Pancreas (tissue), 10 donors: Measurements from ENCODE around the gene PACS1. TPM values are rescaled to one million over a fixed set of nuclear protein-coding genes. Genes with fewer than 3 reads are reported as not detected.

Experiments
- ATAC-seq, 4 donors: fragments of 200-7000 bp; cut with Tn5 transposase; one replicate each; pipeline versions ENCODE4 v1.8.0 to v1.9.1; 2020; ENCODE audit warnings: mild to moderate bottlenecking in 4 of 4, moderate library complexity in 4 of 4
- DNase-seq, 6 donors: peaks; one replicate each; pipeline ENCODE4 v3.0.0-alpha.2; 2020
- FAIRE-seq: peaks from 2 replicates; lab custom pipeline; 2012; peaks lifted over from hg19 to GRCh38; lab: Jason Lieb, UNC
- H3K27ac ChIP-seq, 4 donors: fragments of 200-600 bp; sonication (generic); 1 replicate in 3 of 4; 2 replicates in 1 of 4; pipeline versions ENCODE4 v1.5.0 to v1.8.0; 2020
- H3K27me3 ChIP-seq, 4 donors: fragments of 200-600 bp; one replicate each; pipeline ENCODE4 v1.8.0; 2021
- H3K36me3 ChIP-seq, 3 donors: fragments of 200-600 bp; sonication (generic) in 1 of 3; one replicate each; pipeline versions ENCODE4 v1.5.0 to v1.8.0; 2020 to 2021
- H3K4me1 ChIP-seq, 3 donors: fragments of 200-600 bp; one replicate each; pipeline ENCODE4 v1.8.0; 2021
- H3K4me3 ChIP-seq, 4 donors: fragments of 200-600 bp; sonication (generic) in 2 of 4; one replicate each; pipeline versions ENCODE4 v1.5.0 to v1.8.0; 2020 to 2021
- H3K9me3 ChIP-seq, 4 donors: fragments of 200-600 bp; one replicate each; pipeline ENCODE4 v1.8.0; 2021
- WGBS, 2 donors: extraction: QIAGEN DNeasy Blood & Tissue Kit; methylation state at CpG; one replicate each; pipeline ENCODE4 v1.1.7; 2013; 5-methylcytosine and 5-hydroxymethylcytosine counted together
- intact Hi-C, 3 donors: fragments of 100-400 bp; cut with DNase I; formaldehyde crosslinking; loops; one replicate each; pipeline versions ENCODE4 v1.11.1 to v1.14.2; 2022
- polyA plus RNA-seq, 2 donors: library from polyadenylated mRNA; stranded (reverse); fragments of 200-250 nt; gene quantifications; one replicate each; pipeline ENCODE4 v1.2.3, GENCODE V29; 2013
- total RNA-seq, 6 donors: library from RNA; stranded (reverse); fragmentation: NEBNext Ultra II Directional in 4 of 6; extraction: Animal tissue kit (Norgen Biotek cat#: 25700) in 4 of 6; gene quantifications; one replicate each; pipeline versions ENCODE4 v1.2.1 to v1.2.4, GENCODE V29; 2021 to 2023
- TF ChIP-seq, protein P1 (sequence below), 4 donors: fragments of 200-600 bp; sonication (generic) in 3 of 4; IDR thresholded peaks; one replicate each; pipeline versions ENCODE4 v1.5.0 to v1.8.0; 2021; ENCODE audit warnings: antibody characterized with exemption in 4 of 4
- donor health status: healthy with polysubstance abuse.
- donor health status: DM: no; HTN: no; CAD: no; lungs with moderate emphysema.
- donor health status: DM: no; HTN: no; CAD: no.
- donor health status: control.
- donor health status: control.
- donor health status: Bipolar disorder and iron deficiency.
- donor health status: DM: yes; HTN: yes; CAD: no.
- donor health status: DM: no; HTN: no; CAD: no.
- donor health status: DM: no; HTN: no; CAD: no.
- donor health status: DM: yes; HTN: yes; CAD: no.

PACS1 gene
- total and polyA plus RNA-seq, 8 donors = 16.9 to 61.0 (median 27.3) TPM

GRCh38 chr11:66277471-66278362, 207.6 kb downstream of the PACS1 start, which contains the start of gene CNIH2:
Gene CNIH2, plus strand, starts transcription at chr11:66278175. Its CDS starts 282 bp downstream, at chr11:66278457.
- FAIRE-seq = no peak
- Histone ChIP-seq H3K4me1 (peaks cover 0 to 5% (median 0%) of the 10 kb centered on the region in 3 donors), H3K9me3 (no peaks in the 10 kb centered on the region), H3K27me3 (no peaks in the 10 kb centered on the region), H3K4me3 (peak within 1 kb of the TSS in 2 of 4 donors; percentile 24 to 35), H3K27ac (no peak within 1 kb of the TSS), H3K36me3 (peaks cover 0 to 26% (median 20%) of the 10 kb centered on the region in 3 donors)
- peak; percentile 8 to 49 (median 26) for ATAC-seq
- TF ChIP-seq, protein P1, sequence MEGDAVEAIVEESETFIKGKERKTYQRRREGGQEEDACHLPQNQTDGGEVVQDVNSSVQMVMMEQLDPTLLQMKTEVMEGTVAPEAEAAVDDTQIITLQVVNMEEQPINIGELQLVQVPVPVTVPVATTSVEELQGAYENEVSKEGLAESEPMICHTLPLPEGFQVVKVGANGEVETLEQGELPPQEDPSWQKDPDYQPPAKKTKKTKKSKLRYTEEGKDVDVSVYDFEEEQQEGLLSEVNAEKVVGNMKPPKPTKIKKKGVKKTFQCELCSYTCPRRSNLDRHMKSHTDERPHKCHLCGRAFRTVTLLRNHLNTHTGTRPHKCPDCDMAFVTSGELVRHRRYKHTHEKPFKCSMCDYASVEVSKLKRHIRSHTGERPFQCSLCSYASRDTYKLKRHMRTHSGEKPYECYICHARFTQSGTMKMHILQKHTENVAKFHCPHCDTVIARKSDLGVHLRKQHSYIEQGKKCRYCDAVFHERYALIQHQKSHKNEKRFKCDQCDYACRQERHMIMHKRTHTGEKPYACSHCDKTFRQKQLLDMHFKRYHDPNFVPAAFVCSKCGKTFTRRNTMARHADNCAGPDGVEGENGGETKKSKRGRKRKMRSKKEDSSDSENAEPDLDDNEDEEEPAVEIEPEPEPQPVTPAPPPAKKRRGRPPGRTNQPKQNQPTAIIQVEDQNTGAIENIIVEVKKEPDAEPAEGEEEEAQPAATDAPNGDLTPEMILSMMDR (IDR thresholded peaks at IDR 0.05) = no peak
- intact Hi-C loops = no loop called here
- 4 to 6% methylated on average over 37 to 84 of the region's 84 CpGs for WGBS, 2 donors
- DNase-seq = peak in 4 of 6 donors; percentile 37 to 81 (median 68)

- no peaks in the 10 kb centered on the region for H3K9me3 ChIP-seq
- WGBS, 2 donors = 5 to 7% methylated on average over 27 to 44 of the region's 45 CpGs
- no peak overlapping the region for H3K27ac ChIP-seq
- intact Hi-C loops = no loop called here
- H3K27me3 ChIP-seq = no peaks in the 10 kb centered on the region
- H3K4me1 ChIP-seq = peaks cover 0 to 5% (median 0%) of the 10 kb centered on the region in 3 donors
- peaks cover 0 to 18% (median 12%) of the 10 kb centered on the region in 3 donors for H3K36me3 ChIP-seq
- FAIRE-seq (no peak), ATAC-seq (no peak), DNase-seq (peak in 1 of 6 donors; percentile 65)
- TF ChIP-seq, protein P1 (IDR thresholded peaks at IDR 0.05) = no peak
- H3K4me3 ChIP-seq = peak overlapping the region in 2 of 4 donors; percentile 10 to 24
These were observed 208.5 kb downstream of the PACS1 start for GRCh38 chr11:66278363-66279091.

DNA sequence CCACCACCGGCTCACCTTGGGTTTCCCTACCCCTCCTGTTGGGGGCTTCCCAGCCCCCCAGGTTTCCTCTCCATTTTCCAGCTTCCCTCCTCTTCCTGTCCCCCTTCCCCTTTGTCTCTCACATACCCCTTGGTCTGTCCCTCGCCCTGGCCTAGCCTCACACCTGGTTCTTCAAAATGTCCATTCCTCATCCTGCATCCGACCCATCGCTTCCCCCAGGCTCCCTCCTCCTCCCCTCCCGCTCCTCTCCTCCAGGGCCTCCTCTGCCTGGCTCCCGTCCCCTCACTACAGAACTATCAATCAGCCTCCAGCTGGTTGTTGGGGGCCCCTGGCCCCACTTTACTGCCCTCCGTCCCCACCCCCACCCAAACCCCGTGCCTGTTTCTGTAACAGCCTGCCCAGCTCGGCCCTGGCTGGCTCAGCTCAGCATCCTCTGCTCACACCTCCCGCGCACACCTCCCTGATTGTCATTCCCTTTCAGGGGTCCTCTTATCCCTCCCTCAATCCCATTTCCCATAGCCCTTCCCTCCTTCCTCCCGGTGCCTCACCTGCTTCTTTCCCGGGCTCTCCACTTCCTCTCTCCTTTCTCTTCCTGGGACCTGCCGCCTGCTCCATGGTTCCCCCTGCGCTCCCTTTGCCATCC, 209.1 kb downstream of the PACS1 start:
- Histone ChIP-seq H3K4me3 (no peak overlapping the region), H3K36me3 (peaks cover 0 to 11% (median 9%) of the 10 kb centered on the region in 3 donors), H3K27ac (no peak overlapping the region), H3K9me3 (no peaks in the 10 kb centered on the region), H3K27me3 (no peaks in the 10 kb centered on the region), H3K4me1 (peaks cover 0 to 5% (median 0%) of the 10 kb centered on the region in 3 donors)
- WGBS, 2 donors = 71 to 73% methylated on average over 15 of the region's 15 CpGs
- TF ChIP-seq, protein P1 (IDR thresholded peaks at IDR 0.05) = no peak
- ATAC-seq = no peak
- FAIRE-seq = no peak
- intact Hi-C loops = no loop called here
- DNase-seq = peak in 1 of 6 donors; percentile 2

- TF ChIP-seq, protein P1 (IDR thresholded peaks at IDR 0.05) = no peak
- Histone ChIP-seq H3K27me3 (no peaks in the 10 kb centered on the region), H3K36me3 (peaks cover 0 to 5% (median 4%) of the 10 kb centered on the region in 3 donors), H3K4me1 (peaks cover 0 to 5% (median 0%) of the 10 kb centered on the region in 3 donors), H3K4me3 (no peak overlapping the region), H3K27ac (no peak overlapping the region), H3K9me3 (no peaks in the 10 kb centered on the region)
- ATAC-seq = no peak
- intact Hi-C loops = loop anchor here in 1 of 3 donors (10.0 kb wide), 1 partner anchor 56 kb away; no protein-coding TSS in a partner anchor
- DNase-seq = peak in 3 of 6 donors; percentile 18 to 69 (median 27)
- 82 to 85% methylated on average over 13 to 14 of the region's 14 CpGs for WGBS, 2 donors
- no peak for FAIRE-seq
These were observed 210.4 kb downstream of the PACS1 start for GRCh38 chr11:66280428-66280827.
